Ishikawa (cell line): ENCODE results near the gene DNAJB4.

Experiments used
- EP300 ChIP-seq: IDR thresholded peaks from 2 replicates; pipeline ENCODE4 v1.6.1; 2012; ENCODE audit warnings: borderline replicate concordance
- REST ChIP-seq: IDR thresholded peaks from 2 replicates; pipeline ENCODE4 v1.6.1; 2012; ENCODE audit warnings: low read depth, mild to moderate bottlenecking

DNA sequence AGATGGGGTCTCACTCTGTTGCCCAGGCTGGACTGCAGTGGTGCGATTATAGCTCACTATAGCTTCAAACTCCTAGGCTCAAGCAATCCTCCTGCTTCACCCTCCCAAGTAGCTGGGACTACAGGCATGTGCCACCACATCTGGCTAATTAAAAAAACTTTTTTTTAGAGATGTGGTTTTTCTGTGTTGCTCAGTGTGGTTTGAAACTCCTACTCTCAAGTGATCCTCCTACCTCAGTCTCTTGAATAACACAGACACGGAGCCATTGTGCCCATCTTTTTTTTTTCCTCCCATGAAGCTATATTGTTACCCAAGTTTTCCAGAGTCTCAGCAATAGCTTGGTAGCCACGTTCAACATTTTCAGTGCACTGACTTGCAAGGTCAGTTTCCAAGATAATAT, 43.7 kb downstream of the DNAJB4 start:
- TF ChIP-seq EP300 = no peak
- no peak for TF ChIP-seq REST
